Measurements from ENCODE around the gene SERHL2.
"Not testable (repeated sequence)": the region's sequence is repeated elsewhere in the genome, so short reads cannot be mapped to it uniquely, and the experiment has no call there.

Gene SERHL2

GRCh38 chr22:42533638-42533977 is 20.1 kb upstream of the SERHL2 start:
- Histone ChIP-seq H3K27ac (ENCODE audit: poor library complexity, severe bottlenecking) (no peak overlapping the region), H3K9me3 (ENCODE audit: severe bottlenecking) (no peaks in the 10 kb centered on the region), H3K4me1 (ENCODE audit: insufficient read depth, poor library complexity, severe bottlenecking) (no peaks in the 10 kb centered on the region), H3K27me3 (ENCODE audit: insufficient read depth, poor library complexity, severe bottlenecking) (no peaks in the 10 kb centered on the region), H3K36me3 (ENCODE audit: low read depth) (no peaks in the 10 kb centered on the region), H3K4me3 (ENCODE audit: severe bottlenecking) (no peak overlapping the region)
- no peak for TF ChIP-seq CTCF (IDR thresholded peaks at IDR 0.05; ENCODE audit: poor library complexity, severe bottlenecking)
- ATAC-seq (ENCODE audit: low read depth) = no peak
- DNase-seq (ENCODE audit: low spot score) = no peak

GRCh38 chr22:42535082-42535731 is 18.5 kb upstream of the SERHL2 start:
- H3K27ac ChIP-seq (ENCODE audit: poor library complexity, severe bottlenecking); H3K27me3 ChIP-seq (ENCODE audit: insufficient read depth, poor library complexity, severe bottlenecking); H3K4me1 ChIP-seq (ENCODE audit: insufficient read depth, poor library complexity, severe bottlenecking); DNase-seq (ENCODE audit: low spot score); ATAC-seq (ENCODE audit: low read depth); H3K9me3 ChIP-seq (ENCODE audit: severe bottlenecking); H3K36me3 ChIP-seq (ENCODE audit: low read depth); H3K4me3 ChIP-seq (ENCODE audit: severe bottlenecking): not testable (repeated sequence)

- no peak for TF ChIP-seq CTCF (IDR thresholded peaks at IDR 0.05; ENCODE audit: poor library complexity, severe bottlenecking)
- no peak overlapping the region for H3K4me3 ChIP-seq (ENCODE audit: severe bottlenecking)
- ATAC-seq (ENCODE audit: low read depth) = no peak
- H3K9me3 ChIP-seq (ENCODE audit: severe bottlenecking) = no peaks in the 10 kb centered on the region
- no peak overlapping the region for H3K27ac ChIP-seq (ENCODE audit: poor library complexity, severe bottlenecking)
- H3K4me1 ChIP-seq (ENCODE audit: insufficient read depth, poor library complexity, severe bottlenecking) = no peaks in the 10 kb centered on the region
- H3K36me3 ChIP-seq (ENCODE audit: low read depth) = no peaks in the 10 kb centered on the region
- no peak for DNase-seq (ENCODE audit: low spot score)
- no peaks in the 10 kb centered on the region for H3K27me3 ChIP-seq (ENCODE audit: insufficient read depth, poor library complexity, severe bottlenecking)
Measured at GRCh38 chr22:42536166-42536565, 17.6 kb upstream of the SERHL2 start.

DNA sequence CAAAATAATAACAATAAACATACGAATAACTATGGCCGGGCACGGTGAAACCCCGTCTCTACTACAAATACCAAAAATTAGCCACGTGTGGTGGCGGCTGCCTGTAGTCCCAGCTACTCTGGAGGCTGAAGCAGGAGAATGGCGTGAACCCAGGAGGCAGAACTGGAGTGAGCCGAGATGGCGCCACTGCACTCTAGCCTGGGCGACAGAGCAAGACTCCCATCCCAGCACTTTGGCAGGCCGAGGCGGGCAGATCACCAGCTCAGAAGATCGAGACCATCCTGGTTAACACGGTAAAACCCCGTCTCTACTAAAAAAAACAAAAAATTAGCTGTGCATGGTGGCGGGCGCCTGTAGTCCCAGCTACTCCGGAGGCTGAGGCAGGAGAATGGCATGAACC is 17.1 kb upstream of the SERHL2 start:
- H3K9me3 ChIP-seq (ENCODE audit: severe bottlenecking); H3K27ac ChIP-seq (ENCODE audit: poor library complexity, severe bottlenecking); H3K4me1 ChIP-seq (ENCODE audit: insufficient read depth, poor library complexity, severe bottlenecking); DNase-seq (ENCODE audit: low spot score); H3K36me3 ChIP-seq (ENCODE audit: low read depth); ATAC-seq (ENCODE audit: low read depth); H3K27me3 ChIP-seq (ENCODE audit: insufficient read depth, poor library complexity, severe bottlenecking); H3K4me3 ChIP-seq (ENCODE audit: severe bottlenecking): not testable (repeated sequence)

- peak; percentile 80 for ATAC-seq (ENCODE audit: low read depth)
- not testable (repeated sequence) for DNase-seq (ENCODE audit: low spot score); H3K27ac ChIP-seq (ENCODE audit: poor library complexity, severe bottlenecking)
Measured at GRCh38 chr22:42537199-42537831, 16.4 kb upstream of the SERHL2 start.

GRCh38 chr22:42539236-42539771 is 14.5 kb upstream of the SERHL2 start:
- not testable (repeated sequence) for H3K36me3 ChIP-seq (ENCODE audit: low read depth)

More at GRCh38 chr22:42537199-42537831, 16.4 kb upstream of the SERHL2 start:
- not testable (repeated sequence) for H3K9me3 ChIP-seq (ENCODE audit: severe bottlenecking); H3K4me1 ChIP-seq (ENCODE audit: insufficient read depth, poor library complexity, severe bottlenecking); H3K4me3 ChIP-seq (ENCODE audit: severe bottlenecking); H3K36me3 ChIP-seq (ENCODE audit: low read depth); H3K27me3 ChIP-seq (ENCODE audit: insufficient read depth, poor library complexity, severe bottlenecking)

More at GRCh38 chr22:42539236-42539771, 14.5 kb upstream of the SERHL2 start:
- not testable (repeated sequence) for H3K27me3 ChIP-seq (ENCODE audit: insufficient read depth, poor library complexity, severe bottlenecking); H3K27ac ChIP-seq (ENCODE audit: poor library complexity, severe bottlenecking); H3K4me1 ChIP-seq (ENCODE audit: insufficient read depth, poor library complexity, severe bottlenecking); H3K9me3 ChIP-seq (ENCODE audit: severe bottlenecking); H3K4me3 ChIP-seq (ENCODE audit: severe bottlenecking); DNase-seq (ENCODE audit: low spot score)
- peak; percentile 59; the same call in 1 of the 3 replicates for ATAC-seq (ENCODE audit: low read depth)
